Breast epithelium (tissue), 4 donors: ENCODE data around the gene LYPD6B. TPM values are rescaled to one million over a fixed set of nuclear protein-coding genes. Genes with fewer than 3 reads are reported as not detected.

Experiments
- DNase-seq, 2 donors: peaks; one replicate each; pipeline ENCODE4 v3.0.0-alpha.2; 2019; ENCODE audit warnings: low spot score in 2 of 2
- H3K27ac ChIP-seq, 2 donors: fragments of 200-600 bp; sonication (generic) in 1 of 2; one replicate each; pipeline ENCODE4 v1.5.1; 2016 to 2019; ENCODE audit warnings: mild to moderate bottlenecking in 1 of 2
- H3K27me3 ChIP-seq, 2 donors: fragments of 200-600 bp; sonication (generic) in 1 of 2; one replicate each; pipeline versions ENCODE4 v1.5.1 to v1.6.0; 2017 to 2019; ENCODE audit warnings: control low read depth in 1 of 2, mild to moderate bottlenecking in 1 of 2
- H3K36me3 ChIP-seq: fragments of 200-600 bp; one replicate; pipeline ENCODE4 v1.5.1; 2019
- H3K4me1 ChIP-seq, 2 donors: fragments of 200-600 bp; sonication (generic); one replicate each; pipeline ENCODE4 v1.5.1; 2016 to 2019; ENCODE audit warnings: control low read depth in 1 of 2
- H3K4me3 ChIP-seq, 3 donors: fragments of 200-600 bp; sonication (generic); 1 replicate in 2 of 3; 2 replicates in 1 of 3; pipeline ENCODE4 v1.5.1; 2016 to 2019; ENCODE audit warnings: mild to moderate bottlenecking in 3 of 3, moderate library complexity in 2 of 3
- H3K9me3 ChIP-seq, 2 donors: fragments of 200-600 bp; sonication (generic) in 1 of 2; one replicate each; pipeline ENCODE4 v1.5.1; 2016 to 2019; ENCODE audit warnings: control low read depth in 1 of 2
- POLR2A ChIP-seq: fragments of 450-650 bp; IDR thresholded peaks from one replicate; pipeline ENCODE4 v1.6.1; 2016; ENCODE audit warnings: antibody characterized with exemption, mild to moderate bottlenecking, moderate library complexity
- POLR2AphosphoS5 ChIP-seq, 3 donors: sonication (generic); formaldehyde crosslinking; IDR thresholded peaks; one replicate each; pipeline ENCODE4 v1.6.1; 2017; ENCODE audit warnings: antibody characterized with exemption in 3 of 3
- intact Hi-C: fragments of 100-400 bp; cut with DNase I; formaldehyde crosslinking; loops from one replicate; pipeline ENCODE4 v1.15.1; 2023; ENCODE audit warnings: low total_unique reads
- total RNA-seq, 3 donors: library from RNA; depleted of rRNA; stranded (reverse); fragments of >200 nt; gene quantifications; one replicate each; pipeline ENCODE4 v1.1.0, GENCODE V29; 2016
- TF ChIP-seq, protein P1 (sequence below), 3 donors: fragments of 450-650 bp; IDR thresholded peaks; one replicate each; pipeline ENCODE4 v1.5.1; 2016 to 2017; ENCODE audit warnings: antibody characterized with exemption in 3 of 3, mild to moderate bottlenecking in 3 of 3, moderate library complexity in 3 of 3

Gene LYPD6B
- total RNA-seq, 3 donors from 2014 or later = 0.32 to 41.4 (median 21.0) TPM

- H3K36me3 ChIP-seq = no peaks in the 10 kb centered on the region
Measured at GRCh38 chr2:149169656-149170055, 131.2 kb downstream of the LYPD6B start.

GRCh38 chr2:149170156-149170555 is 131.7 kb downstream of the LYPD6B start:
- TF ChIP-seq, protein P1, sequence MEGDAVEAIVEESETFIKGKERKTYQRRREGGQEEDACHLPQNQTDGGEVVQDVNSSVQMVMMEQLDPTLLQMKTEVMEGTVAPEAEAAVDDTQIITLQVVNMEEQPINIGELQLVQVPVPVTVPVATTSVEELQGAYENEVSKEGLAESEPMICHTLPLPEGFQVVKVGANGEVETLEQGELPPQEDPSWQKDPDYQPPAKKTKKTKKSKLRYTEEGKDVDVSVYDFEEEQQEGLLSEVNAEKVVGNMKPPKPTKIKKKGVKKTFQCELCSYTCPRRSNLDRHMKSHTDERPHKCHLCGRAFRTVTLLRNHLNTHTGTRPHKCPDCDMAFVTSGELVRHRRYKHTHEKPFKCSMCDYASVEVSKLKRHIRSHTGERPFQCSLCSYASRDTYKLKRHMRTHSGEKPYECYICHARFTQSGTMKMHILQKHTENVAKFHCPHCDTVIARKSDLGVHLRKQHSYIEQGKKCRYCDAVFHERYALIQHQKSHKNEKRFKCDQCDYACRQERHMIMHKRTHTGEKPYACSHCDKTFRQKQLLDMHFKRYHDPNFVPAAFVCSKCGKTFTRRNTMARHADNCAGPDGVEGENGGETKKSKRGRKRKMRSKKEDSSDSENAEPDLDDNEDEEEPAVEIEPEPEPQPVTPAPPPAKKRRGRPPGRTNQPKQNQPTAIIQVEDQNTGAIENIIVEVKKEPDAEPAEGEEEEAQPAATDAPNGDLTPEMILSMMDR (IDR thresholded peaks at IDR 0.05) = no peak
- no peak for TF ChIP-seq POLR2A
- H3K36me3 ChIP-seq = no peaks in the 10 kb centered on the region
- H3K27me3 ChIP-seq = no peaks in the 10 kb centered on the region
- DNase-seq = no peak
- no peak overlapping the region for H3K4me3 ChIP-seq
- intact Hi-C loops = no loop called here
- H3K9me3 ChIP-seq = no peaks in the 10 kb centered on the region
- no peaks in the 10 kb centered on the region for H3K4me1 ChIP-seq
- peak overlapping the region; percentile 77 for H3K27ac ChIP-seq

More at GRCh38 chr2:149169656-149170055, 131.2 kb downstream of the LYPD6B start:
- peak in 1 of 2 donors; percentile 52 for DNase-seq
- intact Hi-C loops = no loop called here
- H3K4me1 ChIP-seq = no peaks in the 10 kb centered on the region
- H3K27ac ChIP-seq = peak overlapping the region; percentile 77
- TF ChIP-seq POLR2A = no peak
- TF ChIP-seq, protein P1 (IDR thresholded peaks at IDR 0.05) = no peak
- TF ChIP-seq POLR2AphosphoS5 (IDR thresholded peaks at IDR 0.05) = peak in 1 of 3 donors; percentile 41
- H3K9me3 ChIP-seq = no peaks in the 10 kb centered on the region
- H3K27me3 ChIP-seq = no peaks in the 10 kb centered on the region
- no peak overlapping the region for H3K4me3 ChIP-seq

DNA sequence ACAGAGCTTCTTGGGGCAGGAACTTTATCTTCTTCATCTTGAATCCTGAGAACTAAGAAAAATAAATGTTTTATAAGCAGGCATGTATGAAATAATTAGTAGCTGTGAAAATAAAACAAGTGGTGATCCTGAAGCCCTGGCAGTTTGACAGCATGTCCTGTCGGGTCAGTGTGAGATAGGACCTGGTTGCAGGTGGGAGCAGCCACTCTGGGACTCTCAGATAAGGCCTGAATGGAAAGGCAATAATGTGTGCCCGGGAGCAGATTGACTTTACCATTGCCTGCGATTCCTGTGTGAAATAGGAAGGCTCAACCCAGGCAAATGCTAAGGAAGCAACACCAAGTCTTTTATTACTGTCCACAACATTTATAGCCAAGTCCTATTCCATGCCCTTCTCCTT is 132.4 kb downstream of the LYPD6B start:
- intact Hi-C loops = no loop called here

DNA sequence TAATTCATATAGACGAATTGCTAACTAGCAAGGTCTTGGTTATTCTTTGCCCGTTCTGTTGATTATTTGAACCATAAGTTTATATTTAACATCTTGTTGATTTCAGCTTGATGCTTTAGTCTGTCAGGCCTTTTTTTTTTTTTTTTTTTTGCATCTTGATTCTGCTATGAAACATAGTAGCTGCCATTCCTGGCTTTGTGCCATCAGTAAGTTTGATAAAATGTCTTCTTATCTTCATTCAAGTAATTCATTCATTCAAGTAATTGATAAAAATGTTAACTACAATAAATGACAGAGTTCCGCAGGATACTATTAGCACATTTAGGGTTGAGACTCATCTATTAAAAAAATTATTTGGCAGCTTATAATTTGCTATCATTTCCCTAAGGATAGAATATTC is 134.7 kb downstream of the LYPD6B start:
- DNase-seq = no peak
- H3K36me3 ChIP-seq = no peaks in the 10 kb centered on the region
- no peak overlapping the region for H3K27ac ChIP-seq
- no peaks in the 10 kb centered on the region for H3K27me3 ChIP-seq
- intact Hi-C loops = no loop called here
- no peak for TF ChIP-seq POLR2A
- TF ChIP-seq, protein P1 (IDR thresholded peaks at IDR 0.05) = no peak
- TF ChIP-seq POLR2AphosphoS5 (IDR thresholded peaks at IDR 0.05) = no peak
- H3K4me1 ChIP-seq = no peaks in the 10 kb centered on the region
- no peak overlapping the region for H3K4me3 ChIP-seq
- H3K9me3 ChIP-seq = no peaks in the 10 kb centered on the region

More for the DNA sequence above, 132.4 kb downstream of the LYPD6B start:
- Histone ChIP-seq H3K4me1 (no peaks in the 10 kb centered on the region), H3K27ac (peak overlapping the region in 1 of 2 donors; percentile 77), H3K36me3 (no peaks in the 10 kb centered on the region), H3K4me3 (no peak overlapping the region), H3K9me3 (no peaks in the 10 kb centered on the region), H3K27me3 (no peaks in the 10 kb centered on the region)
- TF ChIP-seq POLR2A (no peak), POLR2AphosphoS5 (IDR thresholded peaks at IDR 0.05) (no peak)
- TF ChIP-seq, protein P1 (IDR thresholded peaks at IDR 0.05) = no peak
- no peak for DNase-seq

GRCh38 chr2:149175956-149176355 is 137.5 kb downstream of the LYPD6B start:
- no peak for TF ChIP-seq POLR2A
- H3K9me3 ChIP-seq = no peaks in the 10 kb centered on the region
- intact Hi-C loops = no loop called here
- DNase-seq = no peak
- H3K4me3 ChIP-seq = no peak overlapping the region
- no peaks in the 10 kb centered on the region for H3K36me3 ChIP-seq
- no peaks in the 10 kb centered on the region for H3K27me3 ChIP-seq
- H3K4me1 ChIP-seq = no peaks in the 10 kb centered on the region
- no peak overlapping the region for H3K27ac ChIP-seq

- Histone ChIP-seq H3K9me3 (no peaks in the 10 kb centered on the region), H3K27me3 (no peaks in the 10 kb centered on the region), H3K36me3 (no peaks in the 10 kb centered on the region), H3K4me3 (no peak overlapping the region), H3K4me1 (no peaks in the 10 kb centered on the region), H3K27ac (no peak overlapping the region)
- intact Hi-C loops = no loop called here
- TF ChIP-seq, protein P1 (IDR thresholded peaks at IDR 0.05) = no peak
- TF ChIP-seq POLR2AphosphoS5 (IDR thresholded peaks at IDR 0.05) = no peak
- TF ChIP-seq POLR2A = no peak
- no peak for DNase-seq
Measured at GRCh38 chr2:149178612-149179011, 140.1 kb downstream of the LYPD6B start.
